K562 (cell line): ENCODE results near the gene RNF2. TPM values are rescaled to one million over a fixed set of nuclear protein-coding genes. Genes with fewer than 3 reads are reported as not detected.
A peak's percentile ranks its signal among the peaks of the same experiment; 100 is the strongest.

ENCODE experiments used
- CTBP1 ChIP-seq: fragments of 450-650 bp; IDR thresholded peaks from 2 replicates; pipeline ENCODE4 v1.6.1; 2016; ENCODE audit warnings: borderline replicate concordance
- FOXO4 ChIP-seq: fragments of 450-650 bp; formaldehyde crosslinking; IDR thresholded peaks from 2 replicates; pipeline ENCODE4 v1.4.0; 2020; ENCODE audit warnings: mild to moderate bottlenecking, moderate library complexity
- GTF2E2 ChIP-seq: fragments of 200-800 bp; sonication (Bioruptor generic); IDR thresholded peaks from 2 replicates; pipeline ENCODE4 v1.6.1; 2016; ENCODE audit warnings: missing genetic modification characterization, missing compliant biosample characterization
- HDAC2 ChIP-seq: fragments of 450-650 bp; IDR thresholded peaks from 2 replicates; pipeline ENCODE4 v1.6.1; 2016; ENCODE audit warnings: mild to moderate bottlenecking
- KDM4B ChIP-seq, 2 experiments: fragments of 450-650 bp in 1 of 2; sonication (generic) in 1 of 2; IDR thresholded peaks; 2 replicates each; pipeline ENCODE4 v1.6.1; 2016 to 2017; ENCODE audit warnings: borderline replicate concordance in 2 of 2, antibody characterized with exemption in 1 of 2, low read depth in 1 of 2, mild to moderate bottlenecking in 1 of 2
- NR2C2 ChIP-seq, 2 experiments: fragments of 200-800 bp in 1 of 2; sonication (Bioruptor generic) in 1 of 2; sonication (generic) in 1 of 2; formaldehyde crosslinking in 1 of 2; IDR thresholded peaks; 2 replicates each; pipeline versions ENCODE4 v1.6.1 to v1.8.0; 2016 to 2022; ENCODE audit warnings: mild to moderate bottlenecking in 1 of 2, missing compliant biosample characterization in 1 of 2, missing genetic modification characterization in 1 of 2, missing genetic modification reagents in 1 of 2
- PKNOX1 ChIP-seq: fragments of 450-650 bp; IDR thresholded peaks from 2 replicates; pipeline ENCODE4 v1.6.1; 2016
- TBL1XR1 ChIP-seq, 2 experiments: IDR thresholded peaks; 2 replicates each; pipeline ENCODE4 v1.6.1; 2012; ENCODE audit warnings: improper control_type of control experiment in 2 of 2, low read length in 2 of 2, mild to moderate bottlenecking in 1 of 2
- VEZF1 ChIP-seq: fragments of 200-800 bp; sonication (Bioruptor generic); IDR thresholded peaks from 2 replicates; pipeline ENCODE4 v1.6.1; 2017; ENCODE audit warnings: missing genetic modification characterization, missing compliant biosample characterization
- ZHX1 ChIP-seq: fragments of 150-350 bp; conservative IDR thresholded peaks from 2 replicates; pipeline ENCODE4 v1.6.1; 2014; ENCODE audit warnings: low read length
- ZKSCAN8 ChIP-seq: fragments of 200-800 bp; sonication (Bioruptor generic); IDR thresholded peaks from 2 replicates; pipeline ENCODE4 v1.6.1; 2016; ENCODE audit warnings: missing genetic modification characterization, missing compliant biosample characterization
- ZNF436 ChIP-seq: fragments of 250-450, 450-650 bp; sonication (Bioruptor Pico); formaldehyde crosslinking; IDR thresholded peaks from 2 replicates; pipeline ENCODE4 v1.7.0; 2020; ENCODE audit warnings: mild to moderate bottlenecking
- polyA plus RNA-seq, 8 experiments: library from polyadenylated mRNA; depleted of rRNA in 4 of 8; stranded (reverse) in 5 of 8; unstranded in 3 of 8; fragments of >200 nt; fragmentation: Nextera tagmentation in 2 of 8; fragmentation: Illumina TruSeq in 1 of 8; extraction: Ambion mirVana in 2 of 8; extraction: Trizol in 1 of 8; gene quantifications; 2 replicates each; pipeline versions ENCODE4 v1.2.1 to v1.2.3, GENCODE V29; 2011 to 2014; ENCODE audit warnings: inconsistent platforms in 1 of 8, missing spikeins in 1 of 8
- total RNA-seq, 7 experiments: library from RNA; depleted of rRNA in 6 of 7; stranded (reverse); fragments of >200 nt in 6 of 7; fragmentation: Illumina TruSeq in 2 of 7; extraction: Trizol in 2 of 7; gene quantifications; 2 replicates each; pipeline versions ENCODE4 v1.2.1 to v1.2.3, GENCODE V29; 2011 to 2021; ENCODE audit warnings: low replicate concordance in 1 of 7

Gene RNF2
- total and polyA plus RNA-seq, 9 of the 15 experiments (the other 6 are each of a cell fraction or from before 2014, with no cell fraction given): 7.1 to 66.5 (median 32.9) TPM

- TF ChIP-seq ZHX1 (no peak), VEZF1 (CRISPR knock-in tag) (no peak), NR2C2 (CRISPR knock-in tag; IDR thresholded peaks at IDR 0.05) (no peak), NR2C2 (tag; IDR thresholded peaks at IDR 0.05) (peak; percentile 57), ZNF436 (no peak), FOXO4 (CRISPR knock-in tag) (no peak), KDM4B (IDR thresholded peaks at IDR 0.05; ENCODE audit: borderline replicate concordance in 2 of 2, low read depth in 1 of 2) (no peak), HDAC2 (no peak), GTF2E2 (tag) (no peak), CTBP1 (peak; percentile 29; the same call in 1 of the 2 replicates), TBL1XR1 (IDR thresholded peaks at IDR 0.05; ENCODE audit: low read length in 2 of 2) (no peak), PKNOX1 (peak; percentile 76), ZKSCAN8 (CRISPR knock-in tag) (no peak)
Measured at GRCh38 chr1:185015631-185016030, 29.7 kb upstream of the RNF2 start (continued).
